ENCODE results near the gene KLHL3. TPM values are rescaled to one million over a fixed set of nuclear protein-coding genes. Genes with fewer than 3 reads are reported as not detected.

KLHL3 gene
- total RNA-seq, 2 donors from 2014 or later: 4.4 to 6.3 TPM

DNA sequence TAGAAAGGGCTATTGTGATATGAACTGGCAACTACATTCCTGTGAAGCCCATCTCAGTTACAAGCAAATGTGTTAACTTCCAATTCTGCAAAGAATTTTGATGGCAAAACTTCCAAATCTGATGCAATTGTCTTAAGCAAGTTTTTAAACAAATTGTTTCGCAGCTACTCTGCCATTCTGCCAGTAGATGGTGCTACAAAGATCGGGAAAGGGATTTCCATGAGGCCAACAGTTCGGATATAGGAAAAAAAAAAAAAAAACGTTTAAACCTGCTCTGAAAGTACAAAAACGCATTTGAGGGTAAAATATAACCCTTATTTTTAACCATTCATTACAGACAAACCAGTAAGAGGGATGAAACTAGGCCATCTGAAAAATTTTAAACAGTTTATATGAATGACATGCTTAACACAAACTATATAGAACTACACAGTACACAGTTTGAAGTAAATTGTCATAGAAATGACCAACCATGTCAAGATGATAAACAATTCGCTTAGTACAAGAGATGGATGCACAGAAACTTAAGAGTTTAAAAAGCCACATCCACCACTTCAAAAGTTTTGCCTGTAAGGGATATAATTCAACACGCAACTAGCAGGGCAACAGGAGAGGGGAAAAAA lies 16.1 kb upstream of the KLHL3 start:
- Histone ChIP-seq H3K36me3 (no peaks in the 10 kb centered on the region), H3K9ac (ENCODE audit: low read depth in 2 of 2, low read length in 2 of 2) (peak overlapping the region; percentile 98 to 99), H3K4me1 (peaks cover 7% of the 10 kb centered on the region), H3K27me3 (no peaks in the 10 kb centered on the region), H3K9me3 (no peaks in the 10 kb centered on the region), H3K27ac (peak overlapping the region; percentile 28), H3K4me3 (peak overlapping the region; percentile 88)
- peak; percentile 44 for DNase-seq
- intact Hi-C loops (cut with DNase I): no loop called here
- TF ChIP-seq, protein P1, sequence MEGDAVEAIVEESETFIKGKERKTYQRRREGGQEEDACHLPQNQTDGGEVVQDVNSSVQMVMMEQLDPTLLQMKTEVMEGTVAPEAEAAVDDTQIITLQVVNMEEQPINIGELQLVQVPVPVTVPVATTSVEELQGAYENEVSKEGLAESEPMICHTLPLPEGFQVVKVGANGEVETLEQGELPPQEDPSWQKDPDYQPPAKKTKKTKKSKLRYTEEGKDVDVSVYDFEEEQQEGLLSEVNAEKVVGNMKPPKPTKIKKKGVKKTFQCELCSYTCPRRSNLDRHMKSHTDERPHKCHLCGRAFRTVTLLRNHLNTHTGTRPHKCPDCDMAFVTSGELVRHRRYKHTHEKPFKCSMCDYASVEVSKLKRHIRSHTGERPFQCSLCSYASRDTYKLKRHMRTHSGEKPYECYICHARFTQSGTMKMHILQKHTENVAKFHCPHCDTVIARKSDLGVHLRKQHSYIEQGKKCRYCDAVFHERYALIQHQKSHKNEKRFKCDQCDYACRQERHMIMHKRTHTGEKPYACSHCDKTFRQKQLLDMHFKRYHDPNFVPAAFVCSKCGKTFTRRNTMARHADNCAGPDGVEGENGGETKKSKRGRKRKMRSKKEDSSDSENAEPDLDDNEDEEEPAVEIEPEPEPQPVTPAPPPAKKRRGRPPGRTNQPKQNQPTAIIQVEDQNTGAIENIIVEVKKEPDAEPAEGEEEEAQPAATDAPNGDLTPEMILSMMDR (IDR thresholded peaks at IDR 0.05): peak; percentile 85

DNA sequence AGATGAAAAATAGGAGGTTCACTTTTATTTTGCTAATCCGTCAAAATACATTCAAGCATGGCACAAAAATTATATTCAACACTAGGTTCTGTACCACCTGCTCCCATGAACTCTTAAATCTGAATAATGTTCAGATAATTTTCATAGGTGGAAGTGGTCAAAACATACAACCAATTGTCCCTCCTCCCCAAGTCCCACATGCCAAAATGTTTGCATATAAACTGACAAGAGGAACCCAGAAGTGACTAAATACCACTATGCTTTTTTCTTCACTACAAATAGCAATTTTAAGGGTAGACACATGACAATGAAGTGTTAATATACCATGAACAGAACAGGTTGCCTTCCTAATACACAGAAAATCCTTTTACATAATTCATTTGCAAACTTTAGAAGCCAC lies 14.5 kb upstream of the KLHL3 start:
- Histone ChIP-seq H3K9me3 (no peaks in the 10 kb centered on the region), H3K36me3 (no peaks in the 10 kb centered on the region), H3K4me1 (peaks cover 7% of the 10 kb centered on the region), H3K4me3 (no peak overlapping the region), H3K27ac (no peak overlapping the region), H3K27me3 (no peaks in the 10 kb centered on the region), H3K9ac (ENCODE audit: low read depth in 2 of 2, low read length in 2 of 2) (no peak overlapping the region)
- TF ChIP-seq, protein P1 (IDR thresholded peaks at IDR 0.05): no peak
- intact Hi-C loops (cut with DNase I): no loop called here
- no peak for DNase-seq

DNA sequence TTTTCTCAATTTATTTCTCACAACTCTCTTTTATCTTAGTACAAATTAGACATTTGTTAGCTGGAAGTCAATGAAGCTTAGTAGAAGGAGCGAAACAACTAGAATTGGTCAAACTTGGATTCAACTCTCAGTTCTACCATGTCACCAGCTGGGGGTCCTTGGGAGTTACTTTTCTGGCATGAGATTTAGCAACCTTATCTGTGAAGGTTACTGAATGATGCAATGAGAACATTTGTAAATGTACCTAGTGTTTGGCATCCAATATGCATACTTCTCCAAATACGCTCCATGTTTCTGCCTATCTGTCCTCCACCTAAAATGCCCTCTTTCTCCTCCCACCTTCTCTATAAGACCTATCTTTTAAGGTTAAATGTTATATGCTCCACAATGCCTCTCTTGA lies 12.0 kb upstream of the KLHL3 start:
- TF ChIP-seq, protein P1 (IDR thresholded peaks at IDR 0.05): no peak
- H3K4me1 ChIP-seq: peaks cover 7% of the 10 kb centered on the region
- H3K27me3 ChIP-seq: no peaks in the 10 kb centered on the region
- H3K4me3 ChIP-seq: no peak overlapping the region
- H3K9me3 ChIP-seq: no peaks in the 10 kb centered on the region
- no peak for DNase-seq
- H3K9ac ChIP-seq (ENCODE audit: low read depth in 2 of 2, low read length in 2 of 2): no peak overlapping the region
- no peak overlapping the region for H3K27ac ChIP-seq
- intact Hi-C loops (cut with DNase I): loop anchor here (10.0 kb wide), 1 partner anchor 123 kb away; no protein-coding TSS in a partner anchor
- H3K36me3 ChIP-seq: no peaks in the 10 kb centered on the region

DNA sequence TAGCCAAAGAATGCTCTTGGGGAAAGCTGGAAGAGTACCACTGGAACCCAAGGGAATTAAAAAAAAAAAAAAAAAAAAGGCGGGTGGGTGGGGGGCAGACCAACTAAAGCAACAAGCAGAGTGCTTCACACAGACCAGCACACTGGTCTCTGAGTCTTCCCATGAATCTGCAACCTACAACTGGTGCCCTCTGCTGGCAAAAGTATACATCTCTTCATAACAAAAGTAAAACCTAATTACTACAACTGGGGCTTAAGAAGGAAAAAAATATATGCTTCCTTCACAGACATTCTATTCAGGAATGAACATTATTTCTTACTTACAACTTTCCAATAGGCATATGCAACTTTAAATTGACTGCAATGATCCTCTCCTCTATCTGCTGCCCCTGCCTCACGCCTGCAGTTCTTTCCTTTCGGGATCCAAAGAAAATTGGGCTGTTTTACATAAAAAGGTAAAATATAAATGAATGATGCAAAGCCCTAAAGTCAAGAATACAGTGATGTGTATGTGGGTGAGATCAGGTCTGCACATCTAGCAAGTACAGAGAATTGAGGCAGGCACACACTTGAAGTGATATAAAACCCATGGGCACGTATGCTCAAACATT lies 7.2 kb upstream of the KLHL3 start:
- no peaks in the 10 kb centered on the region for H3K4me1 ChIP-seq

DNA sequence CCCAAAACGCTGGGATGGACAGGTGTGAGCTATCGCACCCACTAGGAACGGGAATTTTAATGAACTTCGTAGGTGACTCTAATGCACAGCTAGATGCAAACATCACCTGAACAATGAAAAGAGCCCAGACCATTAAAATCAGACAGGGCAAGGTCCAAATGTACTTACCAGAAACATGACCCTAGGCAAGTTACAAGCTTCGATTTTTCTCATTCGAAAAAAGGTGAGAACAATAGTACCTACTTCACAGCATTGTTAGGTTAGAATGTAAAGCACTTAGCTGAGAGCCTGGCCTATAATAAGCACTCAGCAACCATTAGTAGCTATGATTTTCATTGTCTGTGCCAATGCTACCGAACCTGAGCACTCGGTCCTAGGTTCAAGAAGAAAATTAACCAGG lies 5.8 kb upstream of the KLHL3 start:
- H3K27ac ChIP-seq: no peak overlapping the region
- H3K9me3 ChIP-seq: no peaks in the 10 kb centered on the region
- intact Hi-C loops (cut with DNase I): loop anchor here (2.0 to 10.0 kb wide), 2 partner anchors 81 to 117 kb away; no protein-coding TSS in a partner anchor
- no peak for DNase-seq
- no peak overlapping the region for H3K4me3 ChIP-seq
- no peaks in the 10 kb centered on the region for H3K36me3 ChIP-seq
- H3K27me3 ChIP-seq: no peaks in the 10 kb centered on the region
- H3K4me1 ChIP-seq: no peaks in the 10 kb centered on the region
- no peak overlapping the region for H3K9ac ChIP-seq (ENCODE audit: low read depth in 2 of 2, low read length in 2 of 2)
- TF ChIP-seq, protein P1 (IDR thresholded peaks at IDR 0.05): no peak

More for the DNA sequence above, 7.2 kb upstream of the KLHL3 start:
- DNase-seq: peak; percentile 75
- TF ChIP-seq, protein P1 (IDR thresholded peaks at IDR 0.05): peak; percentile 42
- intact Hi-C loops (cut with DNase I): loop anchor here (2.0 to 10.0 kb wide), 2 partner anchors 82 to 118 kb away; no protein-coding TSS in a partner anchor
- H3K36me3 ChIP-seq: no peaks in the 10 kb centered on the region
- no peak overlapping the region for H3K4me3 ChIP-seq
- H3K9me3 ChIP-seq: no peaks in the 10 kb centered on the region
- H3K27ac ChIP-seq: no peak overlapping the region
- H3K27me3 ChIP-seq: no peaks in the 10 kb centered on the region
- no peak overlapping the region for H3K9ac ChIP-seq (ENCODE audit: low read depth in 2 of 2, low read length in 2 of 2)

Data from colonic mucosa (tissue), 4 donors.